PC-9 (cell line): Measurements from ENCODE around the gene TTI1.

Experiments used
- CTCF ChIP-seq: fragments of 200-600 bp; sonication (generic); conservative IDR thresholded peaks from 2 replicates; pipeline ENCODE4 v1.6.1; 2017; ENCODE audit warnings: mixed run types, antibody characterized with exemption, mild to moderate bottlenecking, moderate library complexity
- EZH2 ChIP-seq: fragments of 200-600 bp; sonication (generic); IDR thresholded peaks from 2 replicates; pipeline ENCODE4 v1.8.0; 2017; ENCODE audit warnings: antibody characterized with exemption, low read depth

GRCh38 chr20:37970856-37971245 is 62.4 kb downstream of the TTI1 start:
- no peak for TF ChIP-seq CTCF
- TF ChIP-seq EZH2, result no peak
